PFSK-1 (cell line): ENCODE results near the gene MICAL1.

Source experiments
- POLR2AphosphoS5 ChIP-seq: IDR thresholded peaks from 2 replicates; pipeline ENCODE4 v1.6.1; 2012; ENCODE audit warnings: low read depth, mild to moderate bottlenecking, control low read depth, low read length, moderate library complexity
- TAF1 ChIP-seq: IDR thresholded peaks from 2 replicates; pipeline ENCODE4 v1.6.1; 2012; ENCODE audit warnings: low read length, control low read depth, borderline replicate concordance; ENCODE audit not compliant: insufficient read depth
- TF ChIP-seq, protein P1 (sequence below), 2 experiments: IDR thresholded peaks; 2 replicates each; pipeline versions ENCODE4 v1.6.1 to v1.8.0; 2011 to 2012; ENCODE audit warnings: low read depth in 2 of 2, low read length in 2 of 2, control low read depth in 1 of 2, inconsistent platforms in 1 of 2, mild to moderate bottlenecking in 1 of 2, moderate library complexity in 1 of 2; ENCODE audit not compliant: insufficient read depth in 1 of 2

DNA sequence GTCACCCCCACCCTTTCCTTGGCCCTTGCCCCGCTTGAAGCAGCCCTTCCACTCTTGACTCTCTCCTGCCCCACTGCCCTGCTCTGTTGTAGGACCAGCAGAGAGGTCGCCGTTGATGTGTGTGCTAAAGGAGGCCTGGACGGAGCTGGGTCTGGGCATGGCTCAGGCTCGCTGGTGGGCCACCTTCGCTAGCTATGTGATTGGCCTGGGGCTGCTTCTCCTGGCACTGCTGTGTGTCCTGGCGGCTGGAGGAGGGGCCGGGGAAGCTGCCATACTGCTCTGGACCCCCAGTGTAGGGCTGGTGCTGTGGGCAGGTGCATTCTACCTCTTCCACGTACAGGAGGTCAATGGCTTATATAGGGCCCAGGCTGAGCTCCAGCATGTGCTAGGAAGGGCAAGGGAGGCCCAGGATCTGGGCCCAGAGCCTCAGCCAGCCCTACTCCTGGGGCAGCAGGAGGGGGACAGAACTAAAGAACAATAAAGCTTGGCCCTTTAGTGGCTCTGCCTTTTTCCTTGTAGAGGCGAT lies 12.1 kb downstream of the MICAL1 start:
- TF ChIP-seq, protein P1, sequence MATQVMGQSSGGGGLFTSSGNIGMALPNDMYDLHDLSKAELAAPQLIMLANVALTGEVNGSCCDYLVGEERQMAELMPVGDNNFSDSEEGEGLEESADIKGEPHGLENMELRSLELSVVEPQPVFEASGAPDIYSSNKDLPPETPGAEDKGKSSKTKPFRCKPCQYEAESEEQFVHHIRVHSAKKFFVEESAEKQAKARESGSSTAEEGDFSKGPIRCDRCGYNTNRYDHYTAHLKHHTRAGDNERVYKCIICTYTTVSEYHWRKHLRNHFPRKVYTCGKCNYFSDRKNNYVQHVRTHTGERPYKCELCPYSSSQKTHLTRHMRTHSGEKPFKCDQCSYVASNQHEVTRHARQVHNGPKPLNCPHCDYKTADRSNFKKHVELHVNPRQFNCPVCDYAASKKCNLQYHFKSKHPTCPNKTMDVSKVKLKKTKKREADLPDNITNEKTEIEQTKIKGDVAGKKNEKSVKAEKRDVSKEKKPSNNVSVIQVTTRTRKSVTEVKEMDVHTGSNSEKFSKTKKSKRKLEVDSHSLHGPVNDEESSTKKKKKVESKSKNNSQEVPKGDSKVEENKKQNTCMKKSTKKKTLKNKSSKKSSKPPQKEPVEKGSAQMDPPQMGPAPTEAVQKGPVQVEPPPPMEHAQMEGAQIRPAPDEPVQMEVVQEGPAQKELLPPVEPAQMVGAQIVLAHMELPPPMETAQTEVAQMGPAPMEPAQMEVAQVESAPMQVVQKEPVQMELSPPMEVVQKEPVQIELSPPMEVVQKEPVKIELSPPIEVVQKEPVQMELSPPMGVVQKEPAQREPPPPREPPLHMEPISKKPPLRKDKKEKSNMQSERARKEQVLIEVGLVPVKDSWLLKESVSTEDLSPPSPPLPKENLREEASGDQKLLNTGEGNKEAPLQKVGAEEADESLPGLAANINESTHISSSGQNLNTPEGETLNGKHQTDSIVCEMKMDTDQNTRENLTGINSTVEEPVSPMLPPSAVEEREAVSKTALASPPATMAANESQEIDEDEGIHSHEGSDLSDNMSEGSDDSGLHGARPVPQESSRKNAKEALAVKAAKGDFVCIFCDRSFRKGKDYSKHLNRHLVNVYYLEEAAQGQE (IDR thresholded peaks at IDR 0.05; ENCODE audit: insufficient read depth in 1 of 2, low read depth in 2 of 2, low read length in 2 of 2) = no peak
- no peak for TF ChIP-seq POLR2AphosphoS5
- no peak for TF ChIP-seq TAF1
